Measurements from ENCODE around the gene LRRC14B. TPM values are rescaled to one million over a fixed set of nuclear protein-coding genes. Genes with fewer than 3 reads are reported as not detected.

The LRRC14B gene
- total and polyA plus RNA-seq, 4 donors: 0.09 TPM; not detected in 3

DNA sequence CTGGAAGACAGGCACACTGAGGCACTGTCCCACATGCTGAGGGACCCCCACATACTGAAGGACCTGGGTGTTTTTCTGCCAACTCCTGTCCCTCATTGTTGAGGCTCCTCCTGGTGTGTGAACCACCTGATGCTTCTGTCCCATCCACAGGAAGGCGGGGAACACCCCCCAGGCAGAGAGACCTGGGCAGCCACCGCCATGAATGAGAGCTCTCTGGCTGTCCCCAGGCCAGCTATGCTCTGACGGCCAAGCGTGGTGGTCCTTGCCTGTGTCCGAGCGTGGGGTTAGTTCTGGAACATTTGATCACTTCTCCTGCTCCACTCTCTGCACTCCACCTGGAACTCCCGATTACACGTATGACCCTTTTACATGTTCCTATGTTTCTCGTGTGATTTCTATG lies 11.9 kb upstream of the LRRC14B start:
- no peak overlapping the region for H3K27ac ChIP-seq (ENCODE audit: low read depth in 1 of 2, low read length in 2 of 2)
- 87% methylated on average over 9 of the region's 9 CpGs for WGBS
- no peaks in the 10 kb centered on the region for H3K9me3 ChIP-seq (ENCODE audit: control insufficient read depth in 4 of 4, low read length in 3 of 4)
- H3K9ac ChIP-seq (ENCODE audit: low read depth in 1 of 2, low read length in 2 of 2): no peak overlapping the region
- H3K4me1 ChIP-seq (ENCODE audit: control insufficient read depth in 4 of 4, insufficient read depth in 4 of 4, low read length in 3 of 4): no peaks in the 10 kb centered on the region
- no peak overlapping the region for H3K4me3 ChIP-seq (ENCODE audit: low read depth in 1 of 3, low read length in 3 of 3)
- H3K27me3 ChIP-seq (ENCODE audit: control insufficient read depth in 4 of 4, insufficient read depth in 4 of 4, low read length in 3 of 4): no peaks in the 10 kb centered on the region
- no peaks in the 10 kb centered on the region for H3K36me3 ChIP-seq (ENCODE audit: control insufficient read depth in 4 of 4, insufficient read depth in 3 of 4, low read depth in 1 of 4, low read length in 3 of 4)
- TF ChIP-seq JUND (IDR thresholded peaks at IDR 0.05) (no peak), YY1 (IDR thresholded peaks at IDR 0.05) (no peak), RAD21 (IDR thresholded peaks at IDR 0.05) (no peak), GABPA (IDR thresholded peaks at IDR 0.05 in 1 of 2, conservative IDR thresholded peaks at IDR 0.05 in 1 of 2) (no peak), HNF4G (IDR thresholded peaks at IDR 0.05) (no peak), TAF1 (conservative IDR thresholded peaks at IDR 0.05) (no peak), FOXA2 (IDR thresholded peaks at IDR 0.05) (no peak), NR2F2 (IDR thresholded peaks at IDR 0.05) (no peak), RXRA (IDR thresholded peaks at IDR 0.05) (no peak), HNF4A (conservative IDR thresholded peaks at IDR 0.05) (no peak), EGR1 (IDR thresholded peaks at IDR 0.05; ENCODE audit: low read depth in 2 of 2) (no peak), SP1 (IDR thresholded peaks at IDR 0.05) (no peak), FOXA1 (IDR thresholded peaks at IDR 0.05) (no peak)
- TF ChIP-seq, protein P1, sequence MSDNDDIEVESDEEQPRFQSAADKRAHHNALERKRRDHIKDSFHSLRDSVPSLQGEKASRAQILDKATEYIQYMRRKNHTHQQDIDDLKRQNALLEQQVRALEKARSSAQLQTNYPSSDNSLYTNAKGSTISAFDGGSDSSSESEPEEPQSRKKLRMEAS (IDR thresholded peaks at IDR 0.05): no peak
- TF ChIP-seq, protein P2, sequence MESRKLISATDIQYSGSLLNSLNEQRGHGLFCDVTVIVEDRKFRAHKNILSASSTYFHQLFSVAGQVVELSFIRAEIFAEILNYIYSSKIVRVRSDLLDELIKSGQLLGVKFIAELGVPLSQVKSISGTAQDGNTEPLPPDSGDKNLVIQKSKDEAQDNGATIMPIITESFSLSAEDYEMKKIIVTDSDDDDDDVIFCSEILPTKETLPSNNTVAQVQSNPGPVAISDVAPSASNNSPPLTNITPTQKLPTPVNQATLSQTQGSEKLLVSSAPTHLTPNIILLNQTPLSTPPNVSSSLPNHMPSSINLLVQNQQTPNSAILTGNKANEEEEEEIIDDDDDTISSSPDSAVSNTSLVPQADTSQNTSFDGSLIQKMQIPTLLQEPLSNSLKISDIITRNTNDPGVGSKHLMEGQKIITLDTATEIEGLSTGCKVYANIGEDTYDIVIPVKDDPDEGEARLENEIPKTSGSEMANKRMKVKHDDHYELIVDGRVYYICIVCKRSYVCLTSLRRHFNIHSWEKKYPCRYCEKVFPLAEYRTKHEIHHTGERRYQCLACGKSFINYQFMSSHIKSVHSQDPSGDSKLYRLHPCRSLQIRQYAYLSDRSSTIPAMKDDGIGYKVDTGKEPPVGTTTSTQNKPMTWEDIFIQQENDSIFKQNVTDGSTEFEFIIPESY (IDR thresholded peaks at IDR 0.05): no peak
- TF ChIP-seq, protein P3, sequence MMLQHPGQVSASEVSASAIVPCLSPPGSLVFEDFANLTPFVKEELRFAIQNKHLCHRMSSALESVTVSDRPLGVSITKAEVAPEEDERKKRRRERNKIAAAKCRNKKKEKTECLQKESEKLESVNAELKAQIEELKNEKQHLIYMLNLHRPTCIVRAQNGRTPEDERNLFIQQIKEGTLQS (IDR thresholded peaks at IDR 0.05): no peak
- TF ChIP-seq, protein P4, sequence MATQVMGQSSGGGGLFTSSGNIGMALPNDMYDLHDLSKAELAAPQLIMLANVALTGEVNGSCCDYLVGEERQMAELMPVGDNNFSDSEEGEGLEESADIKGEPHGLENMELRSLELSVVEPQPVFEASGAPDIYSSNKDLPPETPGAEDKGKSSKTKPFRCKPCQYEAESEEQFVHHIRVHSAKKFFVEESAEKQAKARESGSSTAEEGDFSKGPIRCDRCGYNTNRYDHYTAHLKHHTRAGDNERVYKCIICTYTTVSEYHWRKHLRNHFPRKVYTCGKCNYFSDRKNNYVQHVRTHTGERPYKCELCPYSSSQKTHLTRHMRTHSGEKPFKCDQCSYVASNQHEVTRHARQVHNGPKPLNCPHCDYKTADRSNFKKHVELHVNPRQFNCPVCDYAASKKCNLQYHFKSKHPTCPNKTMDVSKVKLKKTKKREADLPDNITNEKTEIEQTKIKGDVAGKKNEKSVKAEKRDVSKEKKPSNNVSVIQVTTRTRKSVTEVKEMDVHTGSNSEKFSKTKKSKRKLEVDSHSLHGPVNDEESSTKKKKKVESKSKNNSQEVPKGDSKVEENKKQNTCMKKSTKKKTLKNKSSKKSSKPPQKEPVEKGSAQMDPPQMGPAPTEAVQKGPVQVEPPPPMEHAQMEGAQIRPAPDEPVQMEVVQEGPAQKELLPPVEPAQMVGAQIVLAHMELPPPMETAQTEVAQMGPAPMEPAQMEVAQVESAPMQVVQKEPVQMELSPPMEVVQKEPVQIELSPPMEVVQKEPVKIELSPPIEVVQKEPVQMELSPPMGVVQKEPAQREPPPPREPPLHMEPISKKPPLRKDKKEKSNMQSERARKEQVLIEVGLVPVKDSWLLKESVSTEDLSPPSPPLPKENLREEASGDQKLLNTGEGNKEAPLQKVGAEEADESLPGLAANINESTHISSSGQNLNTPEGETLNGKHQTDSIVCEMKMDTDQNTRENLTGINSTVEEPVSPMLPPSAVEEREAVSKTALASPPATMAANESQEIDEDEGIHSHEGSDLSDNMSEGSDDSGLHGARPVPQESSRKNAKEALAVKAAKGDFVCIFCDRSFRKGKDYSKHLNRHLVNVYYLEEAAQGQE (IDR thresholded peaks at IDR 0.05): no peak
- TF ChIP-seq, protein P5, sequence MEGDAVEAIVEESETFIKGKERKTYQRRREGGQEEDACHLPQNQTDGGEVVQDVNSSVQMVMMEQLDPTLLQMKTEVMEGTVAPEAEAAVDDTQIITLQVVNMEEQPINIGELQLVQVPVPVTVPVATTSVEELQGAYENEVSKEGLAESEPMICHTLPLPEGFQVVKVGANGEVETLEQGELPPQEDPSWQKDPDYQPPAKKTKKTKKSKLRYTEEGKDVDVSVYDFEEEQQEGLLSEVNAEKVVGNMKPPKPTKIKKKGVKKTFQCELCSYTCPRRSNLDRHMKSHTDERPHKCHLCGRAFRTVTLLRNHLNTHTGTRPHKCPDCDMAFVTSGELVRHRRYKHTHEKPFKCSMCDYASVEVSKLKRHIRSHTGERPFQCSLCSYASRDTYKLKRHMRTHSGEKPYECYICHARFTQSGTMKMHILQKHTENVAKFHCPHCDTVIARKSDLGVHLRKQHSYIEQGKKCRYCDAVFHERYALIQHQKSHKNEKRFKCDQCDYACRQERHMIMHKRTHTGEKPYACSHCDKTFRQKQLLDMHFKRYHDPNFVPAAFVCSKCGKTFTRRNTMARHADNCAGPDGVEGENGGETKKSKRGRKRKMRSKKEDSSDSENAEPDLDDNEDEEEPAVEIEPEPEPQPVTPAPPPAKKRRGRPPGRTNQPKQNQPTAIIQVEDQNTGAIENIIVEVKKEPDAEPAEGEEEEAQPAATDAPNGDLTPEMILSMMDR (IDR thresholded peaks at IDR 0.05; ENCODE audit: low read depth, low read length, missing input control): no peak
- DNase-seq (ENCODE audit: low spot score): no peak

Measured in liver (tissue), 9 donors.